GM12878 (cell line): ENCODE data around the gene MICALL2. TPM values are rescaled to one million over a fixed set of nuclear protein-coding genes. Genes with fewer than 3 reads are reported as not detected.

Source experiments
- ATAC-seq: fragments of 200-7000 bp; cut with Tn5 transposase; 3 replicates; pipeline ENCODE4 v1.9.1; 2020; ENCODE audit warnings: mild to moderate bottlenecking, moderate library complexity
- BruUV-seq: library from RNA; stranded (reverse); fragments of 400-500 nt; replicated peaks from 2 replicates; lab custom pipeline; 2021; lab: Mats Ljungman, UMichigan
- CTCF ChIA-PET: fragments of 300-600 bp; sonication (Branson Sonifier 250); formaldehyde crosslinking; extraction: SDS; loops from one replicate; lab custom pipeline; 2021; ENCODE audit warnings: inconsistent platforms; lab: Yijun Ruan, JAX
- POLR2A ChIA-PET: fragments of 350-600 bp; formaldehyde crosslinking; extraction: SDS; loops from one replicate; lab custom pipeline; 2021; ENCODE audit warnings: inconsistent platforms; lab: Charles Lee
- RAD21 ChIA-PET: fragments of 300-600 bp; sonication (Branson Sonifier 250); formaldehyde crosslinking; loops from one replicate; lab custom pipeline; 2023; ENCODE audit warnings: antibody characterized with exemption; ENCODE audit not compliant: unreplicated experiment; lab: Charles Lee
- SMC1A ChIA-PET: fragments of 300-600 bp; sonication (Branson Sonifier 250); formaldehyde crosslinking; loops from one replicate; lab custom pipeline; 2023; ENCODE audit not compliant: unreplicated experiment, uncharacterized antibody; lab: Charles Lee
- DNase-seq: peaks from one replicate; pipeline ENCODE4 v3.0.0-alpha.2; 2011; ENCODE audit warnings: low read depth, low spot score
- FAIRE-seq: peaks from 3 replicates; lab custom pipeline; 2011; peaks lifted over from hg19 to GRCh38; lab: Jason Lieb, UNC
- H2AFZ ChIP-seq: 2 replicates; pipeline ENCODE4 v1.6.0; 2011; ENCODE audit warnings: low read depth, low read length, control low read depth; ENCODE audit not compliant: control insufficient read depth
- H3K27ac ChIP-seq: 2 replicates; pipeline ENCODE4 v1.5.1; 2011; ENCODE audit warnings: control low read depth; ENCODE audit not compliant: control insufficient read depth, insufficient read depth
- H3K27me3 ChIP-seq, 2 experiments: replicated peaks in 1 of 2; 2 replicates each; pipeline versions ENCODE4 v1.6.0 to v1.6.1; 2011; ENCODE audit warnings: low read length in 1 of 2; ENCODE audit not compliant: control insufficient read depth in 2 of 2, insufficient read depth in 2 of 2
- H3K36me3 ChIP-seq, 2 experiments: 2 replicates each; pipeline ENCODE4 v1.5.1; 2011; ENCODE audit warnings: low read length in 1 of 2; ENCODE audit not compliant: control insufficient read depth in 2 of 2, insufficient read depth in 2 of 2
- H3K4me1 ChIP-seq: 2 replicates; pipeline ENCODE4 v1.6.1; 2011; ENCODE audit warnings: mild to moderate bottlenecking, low read length, moderate library complexity, mixed read lengths; ENCODE audit not compliant: control insufficient read depth, insufficient read depth
- H3K4me2 ChIP-seq: 2 replicates; pipeline ENCODE4 v1.6.0; 2011; ENCODE audit warnings: control low read depth; ENCODE audit not compliant: control insufficient read depth, insufficient read depth
- H3K4me3 ChIP-seq: fragments of 200-600 bp; sonication (generic); 2 replicates; pipeline ENCODE4 v1.5.1; 2016
- H3K79me2 ChIP-seq: 2 replicates; pipeline ENCODE4 v1.6.0; 2011; ENCODE audit warnings: low read length; ENCODE audit not compliant: control insufficient read depth, insufficient read depth
- H3K9ac ChIP-seq: 2 replicates; pipeline ENCODE4 v1.8.0; 2011; ENCODE audit warnings: low read length, control low read depth, mixed read lengths; ENCODE audit not compliant: control insufficient read depth, insufficient read depth
- H3K9me3 ChIP-seq: replicated peaks from 3 replicates; pipeline ENCODE4 v1.5.1; 2011; ENCODE audit warnings: mild to moderate bottlenecking, low read length; ENCODE audit not compliant: control insufficient read depth, insufficient read depth
- H4K20me1 ChIP-seq: 2 replicates; pipeline ENCODE4 v1.6.0; 2011; ENCODE audit not compliant: control insufficient read depth, insufficient read depth
- BACH1 ChIP-seq: fragments of 450-650 bp; IDR thresholded peaks from 2 replicates; pipeline ENCODE4 v1.6.1; 2017; ENCODE audit warnings: mild to moderate bottlenecking, borderline replicate concordance
- BCLAF1 ChIP-seq: fragments of 450-650 bp; IDR thresholded peaks from 2 replicates; pipeline ENCODE4 v1.6.1; 2017; ENCODE audit warnings: antibody characterized with exemption, mild to moderate bottlenecking, moderate library complexity
- HDAC6 ChIP-seq: fragments of 200-600 bp; sonication (generic); IDR thresholded peaks from one replicate; pipeline ENCODE4 v1.8.0; 2017; ENCODE audit warnings: antibody characterized with exemption; ENCODE audit not compliant: unreplicated experiment
- NR2C1 ChIP-seq: fragments of 450-650 bp; IDR thresholded peaks from 2 replicates; pipeline ENCODE4 v1.6.1; 2017; ENCODE audit warnings: antibody characterized with exemption, mild to moderate bottlenecking, moderate library complexity
- PAX8 ChIP-seq: fragments of 450-650 bp; IDR thresholded peaks from 2 replicates; pipeline ENCODE4 v1.6.1; 2017; ENCODE audit warnings: mild to moderate bottlenecking, moderate library complexity
- POLR2AphosphoS2 ChIP-seq: IDR thresholded peaks from 2 replicates; pipeline ENCODE4 v1.6.1; 2011; ENCODE audit warnings: low read depth, mild to moderate bottlenecking, low read length, improper control_type of control experiment, moderate library complexity
- SIX5 ChIP-seq: IDR thresholded peaks from 2 replicates; pipeline ENCODE4 v1.6.1; 2011; ENCODE audit warnings: mild to moderate bottlenecking, low read depth, low read length, moderate library complexity; ENCODE audit not compliant: severe bottlenecking
- SMC3 ChIP-seq: IDR thresholded peaks from 2 replicates; pipeline ENCODE4 v1.6.1; 2011; ENCODE audit warnings: low read length, improper control_type of control experiment, borderline replicate concordance
- STAT3 ChIP-seq: IDR thresholded peaks from 2 replicates; pipeline ENCODE4 v1.6.1; 2011; ENCODE audit warnings: low read depth, low read length, improper control_type of control experiment
- ZBTB33 ChIP-seq: fragments of 450-650 bp; IDR thresholded peaks from 2 replicates; pipeline ENCODE4 v1.6.1; 2017; ENCODE audit warnings: mild to moderate bottlenecking
- ZBTB4 ChIP-seq: fragments of 450-650 bp; formaldehyde crosslinking; IDR thresholded peaks from 2 replicates; pipeline ENCODE4 v1.4.0; 2022; ENCODE audit warnings: mild to moderate bottlenecking, moderate library complexity
- WGBS: methylation state at CpG from one replicate; pipeline ENCODE4 v1.1.6; 2016; ENCODE audit warnings: low lambda C conversion rate; ENCODE audit not compliant: insufficient replicate concordance, insufficient coverage; ENCODE audit errors: missing lambda C conversion rate; 5-methylcytosine and 5-hydroxymethylcytosine counted together
- in situ Hi-C: fragments of 300-500 bp; cut with MboI; formaldehyde crosslinking; loops from 9 replicates; pipeline ENCODE4 v1.14.3; 2018; ENCODE audit warnings: mixed read lengths
- intact Hi-C: fragments of 100-400 bp; cut with micrococcal nuclease; formaldehyde crosslinking; loops from one replicate; pipeline ENCODE4 v1.14.2; 2022; ENCODE audit not compliant: unreplicated experiment
- polyA plus RNA-seq, 11 experiments: library from polyadenylated mRNA; depleted of rRNA in 4 of 11; unstranded in 6 of 11; stranded (reverse) in 5 of 11; fragments of >200 nt; fragmentation: Nextera tagmentation in 4 of 11; fragmentation: Illumina TruSeq in 1 of 11; extraction: Ambion mirVana in 4 of 11; extraction: Trizol in 1 of 11; gene quantifications; 1 replicate in 1 of 11; 2 replicates in 10 of 11; pipeline versions ENCODE4 v1.2.1 to v1.2.3, GENCODE V29; 2011 to 2016; ENCODE audit warnings: inconsistent platforms in 2 of 11, missing spikeins in 2 of 11, low read depth in 1 of 11
- total RNA-seq, 4 experiments: library from RNA; depleted of rRNA in 3 of 4; stranded (reverse); fragments of >200 nt in 3 of 4; fragmentation: Illumina TruSeq in 1 of 4; extraction: Trizol in 1 of 4; gene quantifications; 2 replicates each; pipeline versions ENCODE4 v1.2.1 to v1.2.3, GENCODE V29; 2013 to 2021

Gene MICALL2
- total and polyA plus RNA-seq, 10 of the 15 experiments (the other 5 are each of a cell fraction or from before 2014, with no cell fraction given) = 0.04 to 1.7 (median 0.83) TPM; not detected in 3

- TF ChIP-seq ZBTB4 (CRISPR knock-in tag) (no peak), POLR2AphosphoS2 (no peak)
- TF ChIP-seq, all 136 proteins: peak for 6
These were observed 26.7 kb downstream of the MICALL2 start (continued) for GRCh38 chr7:1432411-1433082.

GRCh38 chr7:1431634-1432380 is 27.5 kb downstream of the MICALL2 start:
- ChIA-PET RAD21 (interaction anchor here (0.6 to 1.4 kb wide), 6 partner anchors 14 to 239 kb away, joined by 3 to 7 read pairs (median 3); no protein-coding TSS in a partner anchor), POLR2A (no interaction called here), CTCF (interaction anchor here (0.6 to 1.3 kb wide), 13 partner anchors 8 to 335 kb away, joined by 3 to 8 read pairs (median 3); no protein-coding TSS in a partner anchor), SMC1A (interaction anchor here (1.0 to 1.3 kb wide), 2 partner anchors 14 to 22 kb away, joined by 3 read pairs; no protein-coding TSS in a partner anchor)
- no peak overlapping the region for H3K4me2 ChIP-seq
- 13% methylated on average over 10 of the region's 22 CpGs for WGBS
- H3K27ac ChIP-seq = no peak overlapping the region
- no TSS peak for BruUV-seq
- H3K4me1 ChIP-seq = no peaks in the 10 kb centered on the region
- in situ Hi-C loops = loop anchor here (5.0 kb wide), 1 partner anchor 205 kb away; no protein-coding TSS in a partner anchor
- no peak overlapping the region for H3K9ac ChIP-seq
- H3K36me3 ChIP-seq = no peaks in the 10 kb centered on the region
- no peak overlapping the region for H3K4me3 ChIP-seq
- H3K79me2 ChIP-seq = no peaks in the 10 kb centered on the region
- H4K20me1 ChIP-seq = no peaks in the 10 kb centered on the region
- H3K27me3 ChIP-seq = no peaks in the 10 kb centered on the region; a peak in 1 of 4 replicates
- intact Hi-C loops = loop anchor here (1.0 kb wide), 1 partner anchor 207 kb away; no protein-coding TSS in a partner anchor
- ATAC-seq (peak; percentile 49), FAIRE-seq (no peak), DNase-seq (no peak)
- H2AFZ ChIP-seq = no peak overlapping the region
- H3K9me3 ChIP-seq = no peaks in the 10 kb centered on the region
- TF ChIP-seq ZBTB33 (no peak), BACH1 (no peak), HDAC6 (no peak), BCLAF1 (no peak), NR2C1 (no peak), STAT3 (no peak), PAX8 (no peak), SIX5 (no peak), SMC3 (no peak)
